ENCODE measurements around the gene TSPAN12.

The TSPAN12 gene

GRCh38 chr7:120843109-120843508 is 14.8 kb downstream of the TSPAN12 start:
- Histone ChIP-seq H3K79me2 (ENCODE audit: insufficient read depth, low read length) (no peaks in the 10 kb centered on the region), H3K9ac (ENCODE audit: low read depth, low read length, poor library complexity, severe bottlenecking) (no peak overlapping the region), H3K9me2 (replicated peaks; ENCODE audit: low read depth, low read length) (no peaks in the 10 kb centered on the region), H3K9me3 (ENCODE audit: insufficient read depth, low read depth, low read length) (no peaks in the 10 kb centered on the region), H3F3A (ENCODE audit: low read depth) (no peaks in the 10 kb centered on the region), H3K4me1 (ENCODE audit: insufficient read depth, low read length, poor library complexity, severe bottlenecking) (no peaks in the 10 kb centered on the region), H3K4me3 (ENCODE audit: low read length, poor library complexity, severe bottlenecking) (no peak overlapping the region), H2AFZ (ENCODE audit: low read length) (no peak overlapping the region), H4K20me1 (ENCODE audit: insufficient read depth, low read length, poor library complexity, severe bottlenecking) (no peaks in the 10 kb centered on the region), H3K4me2 (ENCODE audit: low read depth, low read length, poor library complexity, severe bottlenecking) (no peak overlapping the region), H3K27me3 (ENCODE audit: insufficient read depth, low read length, poor library complexity, severe bottlenecking) (no peaks in the 10 kb centered on the region), H3K36me3 (ENCODE audit: insufficient read depth, low read length) (no peaks in the 10 kb centered on the region)
- TF ChIP-seq EZH2phosphoT487 (IDR thresholded peaks at IDR 0.05; ENCODE audit: borderline replicate concordance) (no peak), CTCF (conservative IDR thresholded peaks at IDR 0.05; ENCODE audit: low read length) (no peak)

DNA sequence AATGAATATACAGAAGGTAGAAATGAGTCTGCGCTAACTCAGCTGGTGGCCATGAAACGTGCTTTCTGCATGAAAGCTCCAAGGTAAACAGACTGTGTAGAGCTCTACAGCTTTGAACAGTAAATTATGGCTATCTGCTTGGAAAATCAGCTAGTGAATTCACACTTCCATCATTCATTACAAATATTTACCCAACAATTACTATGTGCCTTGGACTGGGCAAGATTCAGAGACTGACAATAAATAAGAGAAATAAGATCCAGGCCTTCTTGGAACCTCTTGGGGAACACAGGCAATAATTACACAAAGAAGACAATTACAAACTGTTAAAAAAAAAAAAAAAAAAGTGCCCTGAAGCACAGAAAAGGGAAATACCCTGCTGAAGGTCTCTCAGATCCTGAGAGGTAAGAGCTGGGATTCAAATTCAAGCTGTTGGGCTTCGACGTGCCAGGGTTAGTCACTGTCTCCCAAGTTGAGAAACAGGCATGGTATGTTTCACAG is 15.8 kb downstream of the TSPAN12 start:
- TF ChIP-seq CTCF (conservative IDR thresholded peaks at IDR 0.05; ENCODE audit: low read length), result no peak
- no peak for TF ChIP-seq EZH2phosphoT487 (IDR thresholded peaks at IDR 0.05; ENCODE audit: borderline replicate concordance)
- H3K9me2 ChIP-seq (replicated peaks; ENCODE audit: low read depth, low read length), result no peaks in the 10 kb centered on the region
- H2AFZ ChIP-seq (ENCODE audit: low read length), result no peak overlapping the region
- H4K20me1 ChIP-seq (ENCODE audit: insufficient read depth, low read length, poor library complexity, severe bottlenecking), result no peaks in the 10 kb centered on the region
- no peaks in the 10 kb centered on the region for H3K36me3 ChIP-seq (ENCODE audit: insufficient read depth, low read length)
- no peak overlapping the region for H3K4me3 ChIP-seq (ENCODE audit: low read length, poor library complexity, severe bottlenecking)
- no peaks in the 10 kb centered on the region for H3K27me3 ChIP-seq (ENCODE audit: insufficient read depth, low read length, poor library complexity, severe bottlenecking)
- H3K9ac ChIP-seq (ENCODE audit: low read depth, low read length, poor library complexity, severe bottlenecking), result no peak overlapping the region
- H3K9me3 ChIP-seq (ENCODE audit: insufficient read depth, low read depth, low read length), result no peaks in the 10 kb centered on the region
- H3F3A ChIP-seq (ENCODE audit: low read depth), result no peaks in the 10 kb centered on the region
- no peak overlapping the region for H3K4me2 ChIP-seq (ENCODE audit: low read depth, low read length, poor library complexity, severe bottlenecking)
- H3K4me1 ChIP-seq (ENCODE audit: insufficient read depth, low read length, poor library complexity, severe bottlenecking), result no peaks in the 10 kb centered on the region
- H3K79me2 ChIP-seq (ENCODE audit: insufficient read depth, low read length), result no peaks in the 10 kb centered on the region

DNA sequence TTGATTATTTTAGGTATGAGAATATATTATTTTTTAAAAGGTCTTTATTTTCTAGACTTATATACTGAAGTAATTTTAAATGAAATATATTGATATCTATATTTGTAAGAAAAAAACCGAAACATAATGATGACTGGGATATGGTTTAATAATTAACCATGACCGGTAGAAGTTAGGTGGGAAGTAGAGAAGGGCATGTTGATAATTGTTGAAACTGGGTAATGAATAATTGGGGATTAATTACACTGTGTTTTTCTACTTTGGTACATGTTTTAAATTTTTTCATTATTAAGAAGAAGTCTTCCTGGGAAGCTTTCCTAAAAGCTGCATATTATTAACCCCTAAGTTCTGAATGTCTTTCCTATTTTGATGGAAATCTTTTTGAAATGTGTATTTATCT is 16.3 kb downstream of the TSPAN12 start:
- no peaks in the 10 kb centered on the region for H3K27me3 ChIP-seq (ENCODE audit: insufficient read depth, low read length, poor library complexity, severe bottlenecking)
- no peak for TF ChIP-seq CTCF (conservative IDR thresholded peaks at IDR 0.05; ENCODE audit: low read length)
- TF ChIP-seq EZH2phosphoT487 (IDR thresholded peaks at IDR 0.05; ENCODE audit: borderline replicate concordance), result no peak
- no peaks in the 10 kb centered on the region for H3K9me2 ChIP-seq (replicated peaks; ENCODE audit: low read depth, low read length)
- no peak overlapping the region for H2AFZ ChIP-seq (ENCODE audit: low read length)
- H4K20me1 ChIP-seq (ENCODE audit: insufficient read depth, low read length, poor library complexity, severe bottlenecking), result no peaks in the 10 kb centered on the region
- H3K79me2 ChIP-seq (ENCODE audit: insufficient read depth, low read length), result no peaks in the 10 kb centered on the region
- no peaks in the 10 kb centered on the region for H3K4me1 ChIP-seq (ENCODE audit: insufficient read depth, low read length, poor library complexity, severe bottlenecking)
- no peak overlapping the region for H3K4me2 ChIP-seq (ENCODE audit: low read depth, low read length, poor library complexity, severe bottlenecking)
- no peaks in the 10 kb centered on the region for H3K9me3 ChIP-seq (ENCODE audit: insufficient read depth, low read depth, low read length)
- no peak overlapping the region for H3K9ac ChIP-seq (ENCODE audit: low read depth, low read length, poor library complexity, severe bottlenecking)
- no peaks in the 10 kb centered on the region for H3K36me3 ChIP-seq (ENCODE audit: insufficient read depth, low read length)
- H3F3A ChIP-seq (ENCODE audit: low read depth), result no peaks in the 10 kb centered on the region
- no peak overlapping the region for H3K4me3 ChIP-seq (ENCODE audit: low read length, poor library complexity, severe bottlenecking)

Measured in Loucy (cell line).